HEK293 (cell line): ENCODE results near the gene AKT3.

Source experiments
- CTCF ChIA-PET: fragments of 350-600 bp; formaldehyde crosslinking; extraction: SDS; loops from one replicate; lab custom pipeline; 2021; ENCODE audit warnings: antibody characterized with exemption; lab: Yijun Ruan, JAX
- POLR2A ChIA-PET: fragments of 300-600 bp; formaldehyde crosslinking; extraction: SDS; loops from one replicate; lab custom pipeline; 2020; ENCODE audit warnings: antibody characterized with exemption, inconsistent platforms; lab: Yijun Ruan, JAX
- H3K27ac ChIP-seq: fragments of 200-500 bp; sonication (Bioruptor generic); 2 replicates; pipeline ENCODE4 v1.5.1; 2014; ENCODE audit warnings: low read depth, low read length, control low read depth, inconsistent platforms; ENCODE audit errors: extremely low read depth
- H3K36me3 ChIP-seq, 2 experiments: fragments of 200-500 bp in 1 of 2; sonication (Bioruptor generic) in 1 of 2; 1 replicate in 1 of 2; 2 replicates in 1 of 2; pipeline ENCODE4 v1.5.1; 2014 to 2017; ENCODE audit warnings: inconsistent platforms in 2 of 2, low read length in 2 of 2; ENCODE audit not compliant: control insufficient read depth in 2 of 2, insufficient read depth in 1 of 2
- H3K4me1 ChIP-seq: fragments of 200-500 bp; sonication (Bioruptor generic); 2 replicates; pipeline ENCODE4 v1.5.1; 2014; ENCODE audit warnings: mild to moderate bottlenecking, low read length, inconsistent platforms; ENCODE audit not compliant: control insufficient read depth, insufficient read depth
- H3K4me3 ChIP-seq: 2 replicates; pipeline ENCODE4 v1.5.1; 2011; ENCODE audit warnings: low read depth, mild to moderate bottlenecking, control low read depth, low read length, moderate library complexity
- H3K9me3 ChIP-seq: fragments of 200-500 bp; sonication (Bioruptor generic); 2 replicates; pipeline ENCODE4 v1.5.1; 2014; ENCODE audit warnings: low read depth, low read length, inconsistent platforms; ENCODE audit not compliant: control insufficient read depth, insufficient read depth
- IKZF3 ChIP-seq: fragments of 450-650 bp; IDR thresholded peaks from 2 replicates; pipeline ENCODE4 v1.5.0; 2018; ENCODE audit warnings: missing biosample characterization, mild to moderate bottlenecking, missing genetic modification characterization, moderate library complexity
- KLF16 ChIP-seq: fragments of 450-650 bp; formaldehyde crosslinking; IDR thresholded peaks from 2 replicates; pipeline ENCODE4 v1.5.1; 2017; ENCODE audit warnings: missing biosample characterization, missing genetic modification characterization
- OVOL3 ChIP-seq: fragments of 450-650 bp; formaldehyde crosslinking; IDR thresholded peaks from 2 replicates; pipeline ENCODE4 v1.5.1; 2016; ENCODE audit warnings: missing biosample characterization, missing genetic modification characterization
- PRDM1 ChIP-seq: fragments of 450-650 bp; formaldehyde crosslinking; IDR thresholded peaks from 2 replicates; pipeline ENCODE4; 2016; ENCODE audit warnings: missing biosample characterization, missing genetic modification characterization
- PRDM6 ChIP-seq: fragments of 450-650 bp; formaldehyde crosslinking; IDR thresholded peaks from 2 replicates; pipeline ENCODE4 v1.5.1; 2017; ENCODE audit warnings: missing biosample characterization, missing genetic modification characterization
- ZFP69B ChIP-seq: fragments of 450-650 bp; formaldehyde crosslinking; IDR thresholded peaks from 2 replicates; pipeline ENCODE4 v1.5.1; 2016; ENCODE audit warnings: missing biosample characterization, missing genetic modification characterization
- ZNF114 ChIP-seq: fragments of 450-650 bp; formaldehyde crosslinking; IDR thresholded peaks from 2 replicates; pipeline ENCODE4 v1.5.0; 2017; ENCODE audit warnings: missing biosample characterization, missing genetic modification characterization
- ZNF132 ChIP-seq: fragments of 450-650 bp; formaldehyde crosslinking; IDR thresholded peaks from 2 replicates; pipeline ENCODE4 v1.5.1; 2017; ENCODE audit warnings: missing biosample characterization, missing genetic modification characterization, borderline replicate concordance
- ZNF350 ChIP-seq: fragments of 450-650 bp; formaldehyde crosslinking; IDR thresholded peaks from 2 replicates; pipeline ENCODE4 v1.5.0; 2017; ENCODE audit warnings: missing biosample characterization, mild to moderate bottlenecking, missing genetic modification characterization
- ZNF518A ChIP-seq: fragments of 450-650 bp; formaldehyde crosslinking; conservative IDR thresholded peaks from 2 replicates; pipeline ENCODE4 v1.5.1; 2016; ENCODE audit warnings: low read depth, missing biosample characterization, missing genetic modification characterization
- ZNF670 ChIP-seq: fragments of 450-650 bp; formaldehyde crosslinking; IDR thresholded peaks from 2 replicates; pipeline ENCODE4 v1.5.1; 2016; ENCODE audit warnings: missing biosample characterization, missing genetic modification characterization, low read depth
- ZSCAN18 ChIP-seq: fragments of 450-650 bp; formaldehyde crosslinking; IDR thresholded peaks from 2 replicates; pipeline ENCODE4 v1.5.1; 2016; ENCODE audit warnings: missing biosample characterization, missing genetic modification characterization
- ZXDB ChIP-seq: fragments of 450-650 bp; formaldehyde crosslinking; IDR thresholded peaks from 2 replicates; pipeline ENCODE4 v1.5.1; 2016; ENCODE audit warnings: missing biosample characterization, missing genetic modification characterization
- TF ChIP-seq, protein P1 (sequence below): fragments of 450-650 bp; formaldehyde crosslinking; optimal IDR thresholded peaks from 2 replicates; pipeline ENCODE3; 2016; ENCODE audit warnings: missing biosample characterization, mild to moderate bottlenecking, missing genetic modification characterization
- TF ChIP-seq, protein P2 (sequence below): fragments of 450-650 bp; formaldehyde crosslinking; IDR thresholded peaks from 2 replicates; pipeline ENCODE4 v1.5.1; 2016; ENCODE audit warnings: missing biosample characterization, missing genetic modification characterization

Gene AKT3

GRCh38 chr1:243848165-243848857 is 1.7 kb downstream of the AKT3 start:
- Histone ChIP-seq H3K4me1 (peaks cover 18% of the 10 kb centered on the region), H3K27ac (peak overlapping the region; percentile 99; the same call in 1 of the 2 replicates), H3K9me3 (no peaks in the 10 kb centered on the region), H3K4me3 (peak overlapping the region; percentile 89), H3K36me3 (no peaks in the 10 kb centered on the region)
- ChIA-PET POLR2A (interaction anchor here (1.3 to 1.6 kb wide), 2 partner anchors 10 to 200 kb away, joined by 3 to 9 read pairs; no protein-coding TSS in a partner anchor), CTCF (interaction anchor here (0.6 kb wide), 1 partner anchor 171 kb away, joined by 3 read pairs; no protein-coding TSS in a partner anchor)
- TF ChIP-seq ZNF670 (tag by site-specific recombination): no peak
- no peak for TF ChIP-seq ZNF518A
- no peak for TF ChIP-seq ZNF350 (tag by site-specific recombination)
- TF ChIP-seq, protein P1, sequence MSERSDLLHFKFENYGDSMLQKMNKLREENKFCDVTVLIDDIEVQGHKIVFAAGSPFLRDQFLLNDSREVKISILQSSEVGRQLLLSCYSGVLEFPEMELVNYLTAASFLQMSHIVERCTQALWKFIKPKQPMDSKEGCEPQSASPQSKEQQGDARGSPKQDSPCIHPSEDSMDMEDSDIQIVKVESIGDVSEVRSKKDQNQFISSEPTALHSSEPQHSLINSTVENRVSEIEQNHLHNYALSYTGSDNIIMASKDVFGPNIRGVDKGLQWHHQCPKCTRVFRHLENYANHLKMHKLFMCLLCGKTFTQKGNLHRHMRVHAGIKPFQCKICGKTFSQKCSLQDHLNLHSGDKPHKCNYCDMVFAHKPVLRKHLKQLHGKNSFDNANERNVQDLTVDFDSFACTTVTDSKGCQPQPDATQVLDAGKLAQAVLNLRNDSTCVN (tag by site-specific recombination): no peak
- TF ChIP-seq ZXDB: no peak
- 0 out of 2 replicates have a peak, but pooled peaks have one; percentile 42 for TF ChIP-seq PRDM1 (tag by site-specific recombination)
- no peak for TF ChIP-seq ZNF132 (tag by site-specific recombination)
- TF ChIP-seq ZSCAN18 (tag by site-specific recombination): no peak
- no peak for TF ChIP-seq ZFP69B (tag by site-specific recombination)
- no peak for TF ChIP-seq KLF16
- TF ChIP-seq ZNF114: no peak
- peak; percentile 58; the same call in 1 of the 2 replicates for TF ChIP-seq IKZF3 (tag by site-specific recombination)
- TF ChIP-seq PRDM6 (tag by site-specific recombination): 0 out of 2 replicates have a peak, but pooled peaks have one; percentile 61
- TF ChIP-seq OVOL3 (tag by site-specific recombination): 0 out of 2 replicates have a peak, but pooled peaks have one; percentile 31
- TF ChIP-seq, protein P2, sequence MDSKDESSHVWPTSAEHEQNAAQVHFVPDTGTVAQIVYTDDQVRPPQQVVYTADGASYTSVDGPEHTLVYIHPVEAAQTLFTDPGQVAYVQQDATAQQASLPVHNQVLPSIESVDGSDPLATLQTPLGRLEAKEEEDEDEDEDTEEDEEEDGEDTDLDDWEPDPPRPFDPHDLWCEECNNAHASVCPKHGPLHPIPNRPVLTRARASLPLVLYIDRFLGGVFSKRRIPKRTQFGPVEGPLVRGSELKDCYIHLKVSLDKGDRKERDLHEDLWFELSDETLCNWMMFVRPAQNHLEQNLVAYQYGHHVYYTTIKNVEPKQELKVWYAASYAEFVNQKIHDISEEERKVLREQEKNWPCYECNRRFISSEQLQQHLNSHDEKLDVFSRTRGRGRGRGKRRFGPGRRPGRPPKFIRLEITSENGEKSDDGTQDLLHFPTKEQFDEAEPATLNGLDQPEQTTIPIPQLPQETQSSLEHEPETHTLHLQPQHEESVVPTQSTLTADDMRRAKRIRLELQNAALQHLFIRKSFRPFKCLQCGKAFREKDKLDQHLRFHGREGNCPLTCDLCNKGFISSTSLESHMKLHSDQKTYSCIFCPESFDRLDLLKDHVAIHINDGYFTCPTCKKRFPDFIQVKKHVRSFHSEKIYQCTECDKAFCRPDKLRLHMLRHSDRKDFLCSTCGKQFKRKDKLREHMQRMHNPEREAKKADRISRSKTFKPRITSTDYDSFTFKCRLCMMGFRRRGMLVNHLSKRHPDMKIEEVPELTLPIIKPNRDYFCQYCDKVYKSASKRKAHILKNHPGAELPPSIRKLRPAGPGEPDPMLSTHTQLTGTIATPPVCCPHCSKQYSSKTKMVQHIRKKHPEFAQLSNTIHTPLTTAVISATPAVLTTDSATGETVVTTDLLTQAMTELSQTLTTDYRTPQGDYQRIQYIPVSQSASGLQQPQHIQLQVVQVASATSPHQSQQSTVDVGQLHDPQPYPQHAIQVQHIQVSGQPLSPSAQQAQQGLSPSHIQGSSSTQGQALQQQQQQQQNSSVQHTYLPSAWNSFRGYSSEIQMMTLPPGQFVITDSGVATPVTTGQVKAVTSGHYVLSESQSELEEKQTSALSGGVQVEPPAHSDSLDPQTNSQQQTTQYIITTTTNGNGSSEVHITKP (tag by site-specific recombination): peak; percentile 58
